K562 (cell line): Measurements from ENCODE around the gene PPP1R12B. TPM values are rescaled to one million over a fixed set of nuclear protein-coding genes. Genes with fewer than 3 reads are reported as not detected.
"Not testable (repeated sequence)": the region's sequence is repeated elsewhere in the genome, so short reads cannot be mapped to it uniquely, and the experiment has no call there.

Source experiments
- ADNP ChIP-seq: fragments of 200-800 bp; sonication (Bioruptor generic); IDR thresholded peaks from 2 replicates; pipeline ENCODE4 v1.6.1; 2016; ENCODE audit warnings: missing genetic modification characterization, missing compliant biosample characterization
- ARID1B ChIP-seq: fragments of 450-650 bp; IDR thresholded peaks from 2 replicates; pipeline ENCODE4 v1.6.1; 2016; ENCODE audit warnings: antibody characterized with exemption, mild to moderate bottlenecking, inconsistent platforms
- ATF1 ChIP-seq, 2 experiments: fragments of 450-650 bp in 1 of 2; IDR thresholded peaks; 2 replicates each; pipeline ENCODE4 v1.6.1; 2016; ENCODE audit warnings: missing compliant biosample characterization in 1 of 2, missing genetic modification characterization in 1 of 2
- ATF3 ChIP-seq, 2 experiments: fragments of 450-650 bp in 1 of 2; sonication (generic) in 1 of 2; formaldehyde crosslinking in 1 of 2; IDR thresholded peaks in 1 of 2; conservative IDR thresholded peaks in 1 of 2; 2 replicates each; pipeline versions ENCODE4 v1.6.1 to v1.8.1; 2016 to 2023; ENCODE audit warnings: mild to moderate bottlenecking in 2 of 2, moderate library complexity in 2 of 2, inconsistent platforms in 1 of 2, missing genetic modification reagents in 1 of 2
- ATF7 ChIP-seq: fragments of 450-650 bp; IDR thresholded peaks from 2 replicates; pipeline ENCODE4 v1.7.1; 2014; ENCODE audit warnings: mild to moderate bottlenecking, moderate library complexity
- CAMTA2 ChIP-seq: fragments of 250-450 bp; sonication (Bioruptor Pico); conservative IDR thresholded peaks from 2 replicates; pipeline ENCODE4 v1.5.1; 2022
- CREM ChIP-seq: IDR thresholded peaks from 2 replicates; pipeline ENCODE4 v1.6.1; 2014; ENCODE audit warnings: antibody characterized with exemption, low read depth
- DMBX1 ChIP-seq: fragments of 250-450 bp; sonication (Bioruptor Pico); IDR thresholded peaks from 2 replicates; pipeline ENCODE4 v1.8.0; 2022; ENCODE audit warnings: inconsistent platforms, mild to moderate bottlenecking, moderate library complexity, borderline replicate concordance
- ETV1 ChIP-seq: fragments of 450-650 bp; conservative IDR thresholded peaks from 2 replicates; pipeline ENCODE4 v1.6.1; 2016; ENCODE audit warnings: missing genetic modification characterization, control low read depth, low read depth, missing compliant biosample characterization
- FOXK2 ChIP-seq, 2 experiments: fragments of 450-650 bp; IDR thresholded peaks in 1 of 2; conservative IDR thresholded peaks in 1 of 2; 2 replicates each; pipeline ENCODE4 v1.6.1; 2016; ENCODE audit warnings: low read depth in 2 of 2, mild to moderate bottlenecking in 1 of 2
- KDM1A ChIP-seq, 2 experiments: fragments of 450-650 bp; IDR thresholded peaks; 2 replicates each; pipeline ENCODE4 v1.6.1; 2016; ENCODE audit warnings: mild to moderate bottlenecking in 2 of 2
- KLF6 ChIP-seq: fragments of 250-450 bp; sonication (Bioruptor Pico); IDR thresholded peaks from 2 replicates; pipeline ENCODE4 v1.4.0; 2020; ENCODE audit warnings: mild to moderate bottlenecking, moderate library complexity, borderline replicate concordance
- MAFF ChIP-seq: IDR thresholded peaks from 2 replicates; pipeline ENCODE4 v1.6.1; 2012; ENCODE audit warnings: low read length, improper control_type of control experiment
- MECOM ChIP-seq: fragments of 250-450 bp; sonication (Bioruptor Pico); IDR thresholded peaks from 2 replicates; pipeline ENCODE4 v1.8.0; 2022; ENCODE audit warnings: inconsistent platforms
- MEIS2 ChIP-seq: fragments of 450-650 bp; IDR thresholded peaks from 2 replicates; pipeline ENCODE4 v1.6.1; 2014; ENCODE audit warnings: mild to moderate bottlenecking; ENCODE audit not compliant: partially characterized antibody
- MTA1 ChIP-seq: fragments of 450-650 bp; IDR thresholded peaks from 2 replicates; pipeline ENCODE4 v1.6.1; 2017; ENCODE audit warnings: borderline replicate concordance
- NCOA1 ChIP-seq: fragments of 450-650 bp; IDR thresholded peaks from 2 replicates; pipeline ENCODE4 v1.6.1; 2016; ENCODE audit warnings: low read depth
- NFE2L1 ChIP-seq: fragments of 450-650 bp; IDR thresholded peaks from 2 replicates; pipeline ENCODE4 v1.6.1; 2016; ENCODE audit warnings: missing genetic modification characterization, low read depth, mild to moderate bottlenecking, missing compliant biosample characterization, moderate library complexity, borderline replicate concordance
- NFIC ChIP-seq: fragments of 450-650 bp; IDR thresholded peaks from 2 replicates; pipeline ENCODE4 v1.6.1; 2017; ENCODE audit warnings: mild to moderate bottlenecking, inconsistent platforms
- POLR2AphosphoS5 ChIP-seq: IDR thresholded peaks from 2 replicates; pipeline ENCODE4 v1.6.1; 2011; ENCODE audit warnings: mild to moderate bottlenecking, low read depth, low read length, moderate library complexity; ENCODE audit not compliant: control insufficient read depth, insufficient read depth
- RNF2 ChIP-seq: sonication (generic); IDR thresholded peaks from 2 replicates; pipeline ENCODE4 v1.6.1; 2016
- SMARCE1 ChIP-seq: fragments of 450-650 bp; IDR thresholded peaks from 2 replicates; pipeline ENCODE4 v1.7.1; 2016; ENCODE audit warnings: mild to moderate bottlenecking
- TEAD4 ChIP-seq, 2 experiments: sonication (generic) in 1 of 2; formaldehyde crosslinking in 1 of 2; IDR thresholded peaks; 2 replicates each; pipeline versions ENCODE4 v1.6.1 to v1.8.0; 2012 to 2022; ENCODE audit warnings: borderline replicate concordance in 1 of 2, inconsistent platforms in 1 of 2, low read length in 1 of 2, mild to moderate bottlenecking in 1 of 2, missing genetic modification reagents in 1 of 2
- ZBTB12 ChIP-seq: fragments of 250-450 bp; sonication (Bioruptor Pico); IDR thresholded peaks from 2 replicates; pipeline ENCODE4 v1.4.0; 2020
- ZNF263 ChIP-seq: sonication (generic); formaldehyde crosslinking; IDR thresholded peaks from 2 replicates; pipeline ENCODE4 v1.8.0; 2022; ENCODE audit warnings: mild to moderate bottlenecking, missing genetic modification reagents, borderline replicate concordance
- ZNF316 ChIP-seq: fragments of 450-650 bp; IDR thresholded peaks from 2 replicates; pipeline ENCODE4 v1.6.1; 2016
- ZNF644 ChIP-seq: fragments of 200-800 bp; sonication (Bioruptor generic); IDR thresholded peaks from 2 replicates; pipeline ENCODE4 v1.6.1; 2016; ENCODE audit warnings: low read depth, missing genetic modification characterization, missing compliant biosample characterization
- polyA plus RNA-seq, 8 experiments: library from polyadenylated mRNA; depleted of rRNA in 4 of 8; stranded (reverse) in 5 of 8; unstranded in 3 of 8; fragments of >200 nt; fragmentation: Nextera tagmentation in 2 of 8; fragmentation: Illumina TruSeq in 1 of 8; extraction: Ambion mirVana in 2 of 8; extraction: Trizol in 1 of 8; gene quantifications; 2 replicates each; pipeline versions ENCODE4 v1.2.1 to v1.2.3, GENCODE V29; 2011 to 2014; ENCODE audit warnings: inconsistent platforms in 1 of 8, missing spikeins in 1 of 8
- total RNA-seq, 7 experiments: library from RNA; depleted of rRNA in 6 of 7; stranded (reverse); fragments of >200 nt in 6 of 7; fragmentation: Illumina TruSeq in 2 of 7; extraction: Trizol in 2 of 7; gene quantifications; 2 replicates each; pipeline versions ENCODE4 v1.2.1 to v1.2.3, GENCODE V29; 2011 to 2021; ENCODE audit warnings: low replicate concordance in 1 of 7

The PPP1R12B gene
- total and polyA plus RNA-seq, 9 of the 15 experiments (the other 6 are each of a cell fraction or from before 2014, with no cell fraction given): 0.73 to 16.9 (median 13.6) TPM

GRCh38 chr1:202531812-202532616 lies 183.5 kb downstream of the PPP1R12B start (continued):
- TF ChIP-seq MECOM (CRISPR knock-in tag) (peak; percentile 39; the same call in 1 of the 2 replicates), ZNF644 (tag) (peak; percentile 64; the same call in 1 of the 2 replicates), MTA1 (peak; percentile 82; the same call in 1 of the 2 replicates), KLF6 (CRISPR knock-in tag) (0 out of 2 replicates have a peak, but pooled peaks have one; percentile 26), MEIS2 (peak; percentile 52), MAFF (peak; percentile 45; the same call in 1 of the 2 replicates), ARID1B (peak; percentile 88), ATF7 (peak; percentile 92), DMBX1 (CRISPR knock-in tag) (peak; percentile 55; the same call in 1 of the 2 replicates), ATF3 (IDR thresholded peaks at IDR 0.05) (peak; percentile 95), ATF3 (CRISPR knock-in tag; conservative IDR thresholded peaks at IDR 0.05) (0 out of 2 replicates have a peak, but pooled peaks have one; percentile 65), TEAD4 (IDR thresholded peaks at IDR 0.05; ENCODE audit: low read length) (peak; percentile 62), CAMTA2 (CRISPR knock-in tag) (0 out of 2 replicates have a peak, but pooled peaks have one; percentile 49), POLR2AphosphoS5 (0 out of 2 replicates have a peak, but pooled peaks have one; percentile 4), ZBTB12 (peak; percentile 50; the same call in 1 of the 2 replicates), ZNF263 (CRISPR knock-in tag) (peak; percentile 23; the same call in 1 of the 2 replicates), ADNP (tag) (peak; percentile 37), NFIC (peak; percentile 56), ZNF316 (peak; percentile 95), FOXK2 (conservative IDR thresholded peaks at IDR 0.05 in 1 of 2, IDR thresholded peaks at IDR 0.05 in 1 of 2; ENCODE audit: low read depth in 2 of 2) (peak; percentile 72 to 73; a peak in 2 of 4 replicates), NCOA1 (peak; percentile 52; the same call in 1 of the 2 replicates), ETV1 (tag) (peak; percentile 49; the same call in 1 of the 2 replicates), NFE2L1 (peak; percentile 59; the same call in 1 of the 2 replicates), KDM1A (IDR thresholded peaks at IDR 0.05) (peak; percentile 69 to 79), CREM (peak; percentile 63; the same call in 1 of the 2 replicates), ATF1 (tag; IDR thresholded peaks at IDR 0.05) (peak; percentile 88), SMARCE1 (peak; percentile 89), RNF2 (peak; percentile 78; the same call in 1 of the 2 replicates)
- not testable (repeated sequence) for TF ChIP-seq TEAD4 (CRISPR knock-in tag; IDR thresholded peaks at IDR 0.05; ENCODE audit: borderline replicate concordance); ATF1 (CRISPR knock-in tag; IDR thresholded peaks at IDR 0.05)
